ENCODE data around the gene ZNF575. TPM values are rescaled to one million over a fixed set of nuclear protein-coding genes. Genes with fewer than 3 reads are reported as not detected.
A peak's percentile ranks its signal among the peaks of the same experiment; 100 is the strongest.

Gene ZNF575
- total and polyA plus RNA-seq, 5 donors from 2014 or later: 0.83 to 3.3 (median 1.5) TPM

- DNase-seq (peak in 1 of 3 donors; percentile 31), ATAC-seq (ENCODE audit: low read depth in 2 of 2) (no peak)
- no peak overlapping the region for H3K4me3 ChIP-seq (ENCODE audit: low read depth, low read length)
- peaks cover 0 to 9% (median 2%) of the 10 kb centered on the region in 7 donors for H3K9me3 Mint-ChIP-seq
- peaks cover 7 to 9% of the 10 kb centered on the region in 2 experiments for H3K9me3 ChIP-seq (ENCODE audit: control insufficient read depth in 2 of 2, low read length in 2 of 2)
- H3K36me3 Mint-ChIP-seq: peaks cover 22% of the 10 kb centered on the region
- H3K4me1 Mint-ChIP-seq: peaks cover 0 to 26% (median 11%) of the 10 kb centered on the region in 4 donors
- peak overlapping the region in 3 of 4 donors; percentile 67 to 94 (median 75) for H3K4me3 Mint-ChIP-seq
- H3K27ac ChIP-seq (ENCODE audit: insufficient read depth, low read length, poor library complexity, severe bottlenecking): peak overlapping the region; percentile 74
- H3K4me1 ChIP-seq (ENCODE audit: control insufficient read depth, insufficient read depth, low read length, poor library complexity, severe bottlenecking): peaks cover 11% of the 10 kb centered on the region
- H3K27me3 ChIP-seq (ENCODE audit: control insufficient read depth, insufficient read depth, low read length): no peaks in the 10 kb centered on the region
- peak overlapping the region in 1 of 3 donors; percentile 23 for H3K27ac Mint-ChIP-seq
- H3K36me3 ChIP-seq (ENCODE audit: control insufficient read depth, insufficient read depth, low read length): peaks cover 18% of the 10 kb centered on the region
- peaks cover 5% of the 10 kb centered on the region for H3K27me3 Mint-ChIP-seq
These were observed 2.1 kb downstream of the ZNF575 start for GRCh38 chr19:43534816-43535761.

DNA sequence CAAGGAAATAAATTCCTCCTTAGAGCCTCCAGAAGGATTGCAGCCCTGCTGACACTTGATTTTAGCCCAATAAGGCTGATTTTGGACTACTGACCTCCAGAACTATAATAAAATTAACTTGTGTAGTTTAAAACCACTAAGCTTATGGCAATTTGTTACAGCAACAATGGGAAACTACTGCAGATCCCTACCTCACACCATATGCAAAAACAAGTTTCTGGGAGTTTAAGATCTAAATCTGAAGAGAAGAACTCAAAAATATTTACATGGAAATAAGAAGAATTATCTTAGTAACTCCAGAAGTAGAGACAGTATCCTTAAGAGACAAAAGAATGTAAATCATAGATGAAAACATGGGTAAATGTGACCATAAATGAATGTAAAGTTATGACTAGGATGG, 5.9 kb downstream of the ZNF575 start:
- Histone ChIP-seq H3K27ac (ENCODE audit: insufficient read depth, low read length, poor library complexity, severe bottlenecking) (no peak overlapping the region), H3K4me1 (ENCODE audit: control insufficient read depth, insufficient read depth, low read length, poor library complexity, severe bottlenecking) (peaks cover 1% of the 10 kb centered on the region), H3K36me3 (ENCODE audit: control insufficient read depth, insufficient read depth, low read length) (peaks cover 51% of the 10 kb centered on the region), H3K27me3 (ENCODE audit: control insufficient read depth, insufficient read depth, low read length) (no peaks in the 10 kb centered on the region), H3K9me3 (ENCODE audit: control insufficient read depth in 2 of 2, low read length in 2 of 2) (peaks cover 7 to 9% of the 10 kb centered on the region in 2 experiments), H3K4me3 (ENCODE audit: low read depth, low read length) (no peak overlapping the region)
- Mint-ChIP-seq H3K36me3 (peaks cover 47% of the 10 kb centered on the region), H3K27me3 (peaks cover under 1% of the 10 kb centered on the region), H3K9me3 (peaks cover 0 to 9% (median 0%) of the 10 kb centered on the region in 7 donors), H3K4me1 (peaks cover 0 to 8% (median 5%) of the 10 kb centered on the region in 4 donors), H3K4me3 (no peak overlapping the region), H3K27ac (no peak overlapping the region)
- ATAC-seq (ENCODE audit: low read depth in 2 of 2): no peak
- DNase-seq: no peak

DNA sequence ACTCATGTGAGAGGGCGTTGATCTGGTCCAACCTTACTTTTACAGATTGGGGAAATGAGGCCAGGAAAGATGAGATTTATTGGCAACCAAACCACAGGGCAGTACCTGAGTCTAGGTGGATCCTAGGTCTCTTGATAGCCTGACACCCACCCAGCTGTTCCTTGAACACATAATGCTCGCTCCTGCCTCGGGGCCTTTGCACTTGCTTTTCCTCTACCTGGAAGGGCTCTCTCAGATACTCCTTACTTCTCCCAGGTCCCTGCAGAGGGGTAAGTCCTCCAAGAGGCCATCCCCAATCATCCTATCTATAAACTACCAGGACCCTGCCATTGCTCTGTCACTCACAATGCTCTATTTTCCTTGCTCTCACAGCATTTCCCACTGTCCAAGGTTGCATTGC, 7.4 kb downstream of the ZNF575 start:
- H3K27ac Mint-ChIP-seq: no peak overlapping the region
- DNase-seq (no peak), ATAC-seq (ENCODE audit: low read depth in 2 of 2) (no peak)
- peaks cover 0 to 9% (median 0%) of the 10 kb centered on the region in 7 donors for H3K9me3 Mint-ChIP-seq
- H3K27ac ChIP-seq (ENCODE audit: insufficient read depth, low read length, poor library complexity, severe bottlenecking): no peak overlapping the region
- peaks cover 7 to 9% of the 10 kb centered on the region in 2 experiments for H3K9me3 ChIP-seq (ENCODE audit: control insufficient read depth in 2 of 2, low read length in 2 of 2)
- no peak overlapping the region for H3K4me3 ChIP-seq (ENCODE audit: low read depth, low read length)
- H3K27me3 ChIP-seq (ENCODE audit: control insufficient read depth, insufficient read depth, low read length): no peaks in the 10 kb centered on the region
- H3K36me3 Mint-ChIP-seq: peaks cover 54% of the 10 kb centered on the region
- H3K27me3 Mint-ChIP-seq: no peaks in the 10 kb centered on the region
- no peaks in the 10 kb centered on the region for H3K4me1 ChIP-seq (ENCODE audit: control insufficient read depth, insufficient read depth, low read length, poor library complexity, severe bottlenecking)
- H3K4me1 Mint-ChIP-seq: peaks cover 0 to 4% (median 3%) of the 10 kb centered on the region in 4 donors
- H3K36me3 ChIP-seq (ENCODE audit: control insufficient read depth, insufficient read depth, low read length): peaks cover 60% of the 10 kb centered on the region
- no peak overlapping the region for H3K4me3 Mint-ChIP-seq

GRCh38 chr19:43541920-43542650, 9.1 kb downstream of the ZNF575 start:
- Mint-ChIP-seq H3K36me3 (peaks cover 53% of the 10 kb centered on the region), H3K9me3 (peaks cover 0 to 9% (median 0%) of the 10 kb centered on the region in 7 donors), H3K27me3 (no peaks in the 10 kb centered on the region), H3K4me1 (peaks cover 0 to 4% (median 0%) of the 10 kb centered on the region in 4 donors), H3K4me3 (no peak overlapping the region), H3K27ac (no peak overlapping the region)
- no peak overlapping the region for H3K27ac ChIP-seq (ENCODE audit: insufficient read depth, low read length, poor library complexity, severe bottlenecking)
- no peaks in the 10 kb centered on the region for H3K4me1 ChIP-seq (ENCODE audit: control insufficient read depth, insufficient read depth, low read length, poor library complexity, severe bottlenecking)
- DNase-seq (no peak), ATAC-seq (ENCODE audit: low read depth in 2 of 2) (no peak)
- H3K9me3 ChIP-seq (ENCODE audit: control insufficient read depth in 2 of 2, low read length in 2 of 2): peaks cover 7 to 9% of the 10 kb centered on the region in 2 experiments
- no peak overlapping the region for H3K4me3 ChIP-seq (ENCODE audit: low read depth, low read length)
- H3K36me3 ChIP-seq (ENCODE audit: control insufficient read depth, insufficient read depth, low read length): peaks cover 66% of the 10 kb centered on the region
- no peaks in the 10 kb centered on the region for H3K27me3 ChIP-seq (ENCODE audit: control insufficient read depth, insufficient read depth, low read length)

DNA sequence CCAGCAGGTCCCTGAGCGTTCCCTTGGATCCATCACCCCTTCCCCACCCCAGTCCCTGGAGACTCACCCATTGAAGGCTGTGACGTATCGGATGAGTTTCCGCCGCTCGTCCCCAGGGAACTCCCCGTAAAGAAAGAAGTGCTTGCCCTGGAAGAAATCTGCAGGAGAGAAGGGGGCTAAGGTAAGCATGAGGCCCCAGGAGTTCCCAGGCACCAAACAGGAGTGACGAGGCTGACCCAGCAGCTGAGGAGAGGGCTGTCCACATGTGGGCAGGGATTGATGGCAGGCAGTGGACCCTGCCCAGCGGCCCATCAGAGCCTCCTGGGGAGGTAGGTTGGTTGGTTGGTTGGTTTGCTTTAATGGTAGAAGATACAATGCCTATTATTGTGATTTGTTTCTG, 11.1 kb downstream of the ZNF575 start:
- H3K36me3 ChIP-seq (ENCODE audit: control insufficient read depth, insufficient read depth, low read length): peaks cover 55% of the 10 kb centered on the region
- Mint-ChIP-seq H3K4me1 (no peaks in the 10 kb centered on the region), H3K36me3 (peaks cover 39% of the 10 kb centered on the region)

GRCh38 chr19:43545276-43545675, 12.3 kb downstream of the ZNF575 start:
- H3K4me1 Mint-ChIP-seq: no peaks in the 10 kb centered on the region
- no peaks in the 10 kb centered on the region for H3K27me3 Mint-ChIP-seq
- no peaks in the 10 kb centered on the region for H3K9me3 Mint-ChIP-seq
- H3K4me1 ChIP-seq (ENCODE audit: control insufficient read depth, insufficient read depth, low read length, poor library complexity, severe bottlenecking): no peaks in the 10 kb centered on the region
- no peaks in the 10 kb centered on the region for H3K9me3 ChIP-seq (ENCODE audit: control insufficient read depth in 2 of 2, low read length in 2 of 2)
- ATAC-seq (ENCODE audit: low read depth in 2 of 2): no peak
- H3K27me3 ChIP-seq (ENCODE audit: control insufficient read depth, insufficient read depth, low read length): no peaks in the 10 kb centered on the region
- H3K27ac Mint-ChIP-seq: peak overlapping the region in 2 of 3 donors; percentile 80 to 82
- H3K4me3 ChIP-seq (ENCODE audit: low read depth, low read length): no peak overlapping the region
- H3K36me3 Mint-ChIP-seq: peaks cover 35% of the 10 kb centered on the region
- no peak for DNase-seq
- peaks cover 55% of the 10 kb centered on the region for H3K36me3 ChIP-seq (ENCODE audit: control insufficient read depth, insufficient read depth, low read length)
- H3K27ac ChIP-seq (ENCODE audit: insufficient read depth, low read length, poor library complexity, severe bottlenecking): no peak overlapping the region
- no peak overlapping the region for H3K4me3 Mint-ChIP-seq

More for the DNA sequence above, 11.1 kb downstream of the ZNF575 start:
- ATAC-seq (ENCODE audit: low read depth in 2 of 2) (no peak), DNase-seq (no peak)
- no peaks in the 10 kb centered on the region for H3K27me3 ChIP-seq (ENCODE audit: control insufficient read depth, insufficient read depth, low read length)
- H3K27ac ChIP-seq (ENCODE audit: insufficient read depth, low read length, poor library complexity, severe bottlenecking): no peak overlapping the region
- H3K9me3 ChIP-seq (ENCODE audit: control insufficient read depth in 2 of 2, low read length in 2 of 2): peaks cover 0 to 1% of the 10 kb centered on the region in 2 experiments
- no peaks in the 10 kb centered on the region for H3K27me3 Mint-ChIP-seq
- H3K27ac Mint-ChIP-seq: no peak overlapping the region
- H3K4me1 ChIP-seq (ENCODE audit: control insufficient read depth, insufficient read depth, low read length, poor library complexity, severe bottlenecking): no peaks in the 10 kb centered on the region
- no peak overlapping the region for H3K4me3 ChIP-seq (ENCODE audit: low read depth, low read length)
- H3K4me3 Mint-ChIP-seq: no peak overlapping the region
- H3K9me3 Mint-ChIP-seq: peaks cover 0 to 3% (median 0%) of the 10 kb centered on the region in 7 donors

- H3K27ac ChIP-seq (ENCODE audit: insufficient read depth, low read length, poor library complexity, severe bottlenecking): no peak overlapping the region
- no peak overlapping the region for H3K4me3 Mint-ChIP-seq
These were observed 13.0 kb downstream of the ZNF575 start for GRCh38 chr19:43545981-43546380.

More at GRCh38 chr19:43545981-43546380, 13.0 kb downstream of the ZNF575 start:
- H3K27ac Mint-ChIP-seq: no peak overlapping the region
- no peak for ATAC-seq (ENCODE audit: low read depth in 2 of 2)
- H3K36me3 Mint-ChIP-seq: peaks cover 35% of the 10 kb centered on the region
- Histone ChIP-seq H3K4me3 (ENCODE audit: low read depth, low read length) (no peak overlapping the region), H3K36me3 (ENCODE audit: control insufficient read depth, insufficient read depth, low read length) (peaks cover 58% of the 10 kb centered on the region), H3K27me3 (ENCODE audit: control insufficient read depth, insufficient read depth, low read length) (no peaks in the 10 kb centered on the region), H3K9me3 (ENCODE audit: control insufficient read depth in 2 of 2, low read length in 2 of 2) (no peaks in the 10 kb centered on the region), H3K4me1 (ENCODE audit: control insufficient read depth, insufficient read depth, low read length, poor library complexity, severe bottlenecking) (no peaks in the 10 kb centered on the region)
- DNase-seq: no peak
- H3K4me1 Mint-ChIP-seq: peaks cover 0 to 2% (median 0%) of the 10 kb centered on the region in 4 donors
- H3K27me3 Mint-ChIP-seq: no peaks in the 10 kb centered on the region
- H3K9me3 Mint-ChIP-seq: no peaks in the 10 kb centered on the region

Measured in CD4-positive, CD25-positive, alpha-beta regulatory T cell (primary cell).